Smooth muscle cell (in vitro differentiated cells): ENCODE data around the gene SPOCK2. TPM values are rescaled to one million over a fixed set of nuclear protein-coding genes. Genes with fewer than 3 reads are reported as not detected.

Source experiments
- DNase-seq: peaks from one replicate; lab custom pipeline; 2025; ENCODE audit not compliant: unreplicated experiment; lab: John Stamatoyannopoulos, UW
- H2AFZ ChIP-seq: fragments of 200-600 bp; sonication (generic); 2 replicates; pipeline ENCODE4 v1.6.0; 2016; ENCODE audit warnings: antibody characterized with exemption, low read depth, mild to moderate bottlenecking
- H3F3A ChIP-seq: fragments of 200-600 bp; sonication (generic); 2 replicates; pipeline ENCODE4 v1.6.0; 2017; ENCODE audit warnings: antibody characterized with exemption, low read depth
- H3K27ac ChIP-seq: fragments of 200-600 bp; sonication (generic); 2 replicates; pipeline ENCODE4 v1.5.1; 2016; ENCODE audit warnings: low read depth, mild to moderate bottlenecking
- H3K27me3 ChIP-seq: fragments of 200-600 bp; sonication (generic); 2 replicates; pipeline ENCODE4 v1.6.1; 2016; ENCODE audit warnings: low read depth, mild to moderate bottlenecking
- H3K36me3 ChIP-seq: fragments of 200-600 bp; sonication (generic); 2 replicates; pipeline ENCODE4 v1.5.1; 2016; ENCODE audit warnings: low read depth
- H3K4me1 ChIP-seq: fragments of 200-600 bp; sonication (generic); 2 replicates; pipeline ENCODE4 v1.5.1; 2016; ENCODE audit warnings: low read depth
- H3K4me2 ChIP-seq: fragments of 200-600 bp; sonication (generic); 2 replicates; pipeline ENCODE4 v1.6.0; 2016; ENCODE audit warnings: mild to moderate bottlenecking
- H3K4me3 ChIP-seq: fragments of 200-600 bp; sonication (generic); 2 replicates; pipeline ENCODE4 v1.5.1; 2016; ENCODE audit warnings: mild to moderate bottlenecking
- H3K79me2 ChIP-seq: fragments of 200-600 bp; sonication (generic); 2 replicates; pipeline ENCODE4 v1.6.0; 2016; ENCODE audit warnings: low read depth, mild to moderate bottlenecking
- H3K9ac ChIP-seq: fragments of 200-600 bp; sonication (generic); 2 replicates; pipeline ENCODE4 v1.6.0; 2016; ENCODE audit warnings: low read depth
- H3K9me3 ChIP-seq: fragments of 200-600 bp; sonication (generic); replicated peaks from 2 replicates; pipeline ENCODE4 v1.5.1; 2016; ENCODE audit warnings: low read depth
- H4K20me1 ChIP-seq: fragments of 200-600 bp; sonication (generic); 2 replicates; pipeline ENCODE4 v1.6.0; 2016; ENCODE audit warnings: low read depth
- WGBS: methylation state at CpG from one replicate; pipeline ENCODE4 v1.1.7; 2016; ENCODE audit warnings: low lambda C conversion rate; 5-methylcytosine and 5-hydroxymethylcytosine counted together
- polyA plus RNA-seq: library from polyadenylated mRNA; unstranded; fragments of >200 nt; fragmentation: Nextera tagmentation; extraction: Ambion mirVana; gene quantifications from 2 replicates; pipeline ENCODE4 v1.2.1, GENCODE V29; 2016
- total RNA-seq: library from RNA; depleted of rRNA; stranded (reverse); fragments of >200 nt; gene quantifications from 2 replicates; pipeline ENCODE4 v1.2.3, GENCODE V29; 2014
- TF ChIP-seq, protein P1 (sequence below): fragments of 200-600 bp; sonication (generic); IDR thresholded peaks from 2 replicates; pipeline ENCODE4 v1.5.1; 2017; ENCODE audit warnings: borderline replicate concordance, mild to moderate bottlenecking, antibody characterized with exemption; ENCODE audit not compliant: insufficient read depth, poor library complexity, severe bottlenecking

Gene SPOCK2
- total and polyA plus RNA-seq, 2 experiments from 2014 or later, result 1.1 TPM; not detected in 1

DNA sequence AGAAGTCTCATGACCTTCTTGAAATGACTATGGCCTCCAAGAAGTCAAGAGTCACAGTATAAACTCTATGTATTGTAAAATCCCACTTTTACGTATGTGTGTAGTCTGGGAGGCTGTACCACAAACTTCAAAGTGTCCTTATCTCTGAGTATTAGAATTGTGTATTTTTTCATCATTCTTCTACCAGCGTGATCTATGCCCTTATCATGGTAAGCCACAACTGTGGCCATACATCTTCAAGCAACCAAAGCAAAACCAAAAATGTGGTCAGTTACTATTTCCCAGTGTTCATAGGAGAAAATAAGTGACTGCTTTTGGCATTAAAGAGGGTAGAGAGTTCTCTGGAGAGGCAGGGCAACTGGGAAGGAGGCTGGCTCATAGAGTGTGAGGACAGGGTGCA, 42.8 kb downstream of the SPOCK2 start:
- Histone ChIP-seq H4K20me1 (no peaks in the 10 kb centered on the region), H3K79me2 (no peaks in the 10 kb centered on the region), H3K4me2 (no peak overlapping the region), H3F3A (peaks cover 10% of the 10 kb centered on the region), H2AFZ (no peak overlapping the region), H3K27me3 (no peaks in the 10 kb centered on the region), H3K9ac (peak overlapping the region; percentile 51), H3K4me1 (peaks cover 10% of the 10 kb centered on the region), H3K4me3 (no peak overlapping the region), H3K27ac (peak overlapping the region; percentile 85), H3K9me3 (no peaks in the 10 kb centered on the region), H3K36me3 (no peaks in the 10 kb centered on the region)
- 36% methylated on average over 2 of the region's 2 CpGs for WGBS
- TF ChIP-seq, protein P1, sequence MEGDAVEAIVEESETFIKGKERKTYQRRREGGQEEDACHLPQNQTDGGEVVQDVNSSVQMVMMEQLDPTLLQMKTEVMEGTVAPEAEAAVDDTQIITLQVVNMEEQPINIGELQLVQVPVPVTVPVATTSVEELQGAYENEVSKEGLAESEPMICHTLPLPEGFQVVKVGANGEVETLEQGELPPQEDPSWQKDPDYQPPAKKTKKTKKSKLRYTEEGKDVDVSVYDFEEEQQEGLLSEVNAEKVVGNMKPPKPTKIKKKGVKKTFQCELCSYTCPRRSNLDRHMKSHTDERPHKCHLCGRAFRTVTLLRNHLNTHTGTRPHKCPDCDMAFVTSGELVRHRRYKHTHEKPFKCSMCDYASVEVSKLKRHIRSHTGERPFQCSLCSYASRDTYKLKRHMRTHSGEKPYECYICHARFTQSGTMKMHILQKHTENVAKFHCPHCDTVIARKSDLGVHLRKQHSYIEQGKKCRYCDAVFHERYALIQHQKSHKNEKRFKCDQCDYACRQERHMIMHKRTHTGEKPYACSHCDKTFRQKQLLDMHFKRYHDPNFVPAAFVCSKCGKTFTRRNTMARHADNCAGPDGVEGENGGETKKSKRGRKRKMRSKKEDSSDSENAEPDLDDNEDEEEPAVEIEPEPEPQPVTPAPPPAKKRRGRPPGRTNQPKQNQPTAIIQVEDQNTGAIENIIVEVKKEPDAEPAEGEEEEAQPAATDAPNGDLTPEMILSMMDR, result no peak
- no peak for DNase-seq

DNA sequence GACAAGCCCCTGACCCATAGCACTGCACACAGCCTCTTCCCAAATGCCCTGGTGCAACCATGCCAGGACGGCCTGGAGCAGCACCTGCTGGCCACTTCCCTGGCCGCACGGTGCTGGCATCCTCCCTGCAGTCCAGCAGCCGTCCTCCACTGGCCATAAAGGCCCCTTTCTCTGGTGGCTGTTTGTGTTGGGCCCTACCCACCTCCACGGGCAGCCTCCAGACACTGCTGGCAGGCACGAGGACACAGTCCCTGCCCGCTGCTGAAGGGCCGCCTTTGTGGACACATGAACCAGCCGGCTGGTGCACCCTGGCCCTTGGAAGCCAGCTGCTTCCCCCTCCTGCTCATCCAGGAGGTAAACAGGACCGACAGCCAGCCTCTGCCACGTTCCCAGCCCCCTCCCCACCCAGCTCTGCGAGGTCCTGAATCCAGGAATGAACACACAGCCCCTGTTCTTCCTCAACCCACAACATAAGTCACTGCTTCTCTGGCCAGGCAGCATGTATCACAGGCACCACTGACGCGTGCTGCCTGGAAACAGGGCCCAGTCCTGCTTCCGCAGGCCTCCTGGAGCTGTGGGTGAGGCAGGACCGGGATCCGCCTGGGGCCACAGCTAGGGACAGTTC, 43.8 kb downstream of the SPOCK2 start:
- TF ChIP-seq, protein P1, result no peak
- Histone ChIP-seq H4K20me1 (no peaks in the 10 kb centered on the region), H3K79me2 (no peaks in the 10 kb centered on the region), H2AFZ (no peak overlapping the region), H3K27ac (peak overlapping the region; percentile 85), H3K4me3 (no peak overlapping the region), H3F3A (peaks cover 10% of the 10 kb centered on the region), H3K4me2 (peak overlapping the region; percentile 67), H3K9me3 (no peaks in the 10 kb centered on the region), H3K9ac (peak overlapping the region; percentile 51), H3K36me3 (no peaks in the 10 kb centered on the region), H3K4me1 (peaks cover 10% of the 10 kb centered on the region), H3K27me3 (no peaks in the 10 kb centered on the region)
- 38% methylated on average over 17 of the region's 17 CpGs for WGBS
- DNase-seq, result no peak

DNA sequence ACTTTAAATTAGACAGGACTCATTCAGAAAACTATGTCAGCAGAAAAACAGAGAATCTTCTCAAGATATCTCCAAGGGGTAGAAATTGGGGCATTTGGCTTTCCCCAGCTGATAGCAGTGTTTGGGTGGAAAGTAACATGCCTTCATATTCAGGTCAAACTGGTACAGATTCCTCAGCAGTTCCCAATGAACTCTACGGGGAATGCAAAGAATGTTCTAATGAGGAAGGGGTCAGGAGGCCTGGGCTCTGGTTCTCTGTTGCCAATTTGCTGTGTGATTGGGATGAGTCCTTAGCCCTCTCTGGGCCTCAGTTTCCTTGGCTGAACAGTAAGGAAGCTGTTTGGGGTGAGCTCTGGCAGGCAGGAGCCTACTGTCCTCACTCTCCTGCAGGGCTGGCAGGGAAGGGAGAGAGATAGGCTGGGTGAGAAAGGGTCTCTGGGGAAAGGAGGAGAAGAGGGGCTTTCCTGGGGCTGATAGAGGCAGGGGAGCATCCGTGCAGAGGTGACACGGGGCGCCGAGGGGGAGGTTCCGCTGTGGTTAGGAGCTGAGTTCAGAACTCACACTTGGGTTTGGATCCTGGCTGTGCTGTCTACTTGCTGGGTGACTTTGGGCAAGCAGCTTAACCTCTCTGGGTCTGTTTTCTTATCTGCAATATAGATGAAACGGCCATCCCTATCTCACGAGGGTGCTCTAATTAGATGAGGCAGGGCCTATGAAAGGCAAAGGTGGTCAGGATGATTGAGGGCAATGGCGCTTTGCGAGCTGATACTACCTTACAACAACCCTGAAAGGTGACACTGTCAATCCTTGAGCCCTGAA, 45.1 kb downstream of the SPOCK2 start:
- Histone ChIP-seq H4K20me1 (no peaks in the 10 kb centered on the region), H3K9ac (no peak overlapping the region), H3K9me3 (no peaks in the 10 kb centered on the region), H3K4me1 (peaks cover 10% of the 10 kb centered on the region), H3K79me2 (no peaks in the 10 kb centered on the region), H3K4me3 (no peak overlapping the region), H3K27me3 (no peaks in the 10 kb centered on the region), H3K36me3 (no peaks in the 10 kb centered on the region), H2AFZ (no peak overlapping the region), H3F3A (peaks cover 10% of the 10 kb centered on the region), H3K27ac (no peak overlapping the region), H3K4me2 (no peak overlapping the region)
- TF ChIP-seq, protein P1, result no peak
- WGBS, result 78% methylated on average over 10 of the region's 10 CpGs
- no peak for DNase-seq

DNA sequence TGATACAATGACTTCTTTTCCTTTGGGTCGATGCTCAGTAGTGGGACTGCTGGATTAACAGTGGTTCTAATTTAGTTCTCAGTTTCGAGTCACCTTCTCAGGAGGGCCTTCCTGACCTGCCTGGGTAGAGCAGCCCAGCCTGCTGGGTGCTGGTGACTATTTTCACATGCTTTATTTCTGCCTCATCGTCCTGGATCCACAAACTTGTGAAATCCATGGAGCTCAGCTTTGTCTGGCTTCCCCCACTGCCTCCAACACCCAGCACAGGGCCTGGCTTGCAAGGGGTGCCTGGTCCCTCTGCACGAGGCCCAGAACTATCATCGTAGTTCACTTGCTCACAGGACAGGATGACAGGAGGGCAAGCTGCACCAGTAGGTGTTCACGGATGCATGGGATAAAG, 46.9 kb downstream of the SPOCK2 start:
- 79% methylated on average over 6 of the region's 6 CpGs for WGBS

More for the DNA sequence above, 46.9 kb downstream of the SPOCK2 start:
- H3K4me2 ChIP-seq, result no peak overlapping the region
- H3K36me3 ChIP-seq, result no peaks in the 10 kb centered on the region
- no peaks in the 10 kb centered on the region for H4K20me1 ChIP-seq
- peaks cover 10% of the 10 kb centered on the region for H3F3A ChIP-seq
- H3K27ac ChIP-seq, result no peak overlapping the region
- peaks cover 19% of the 10 kb centered on the region for H3K4me1 ChIP-seq
- H3K27me3 ChIP-seq, result no peaks in the 10 kb centered on the region
- H3K79me2 ChIP-seq, result no peaks in the 10 kb centered on the region
- H3K9ac ChIP-seq, result no peak overlapping the region
- TF ChIP-seq, protein P1, result no peak
- no peaks in the 10 kb centered on the region for H3K9me3 ChIP-seq
- DNase-seq, result no peak
- no peak overlapping the region for H2AFZ ChIP-seq
- H3K4me3 ChIP-seq, result no peak overlapping the region
